ENCODE measurements around the gene RUNX2.

GRCh38 chr6:45305546-45305945 lies 22.6 kb upstream of the RUNX2 start:
- TF ChIP-seq CTCF (conservative IDR thresholded peaks at IDR 0.05; ENCODE audit: low read depth, low read length) (no peak), EZH2 (IDR thresholded peaks at IDR 0.05; ENCODE audit: low read length, unreplicated experiment) (no peak), EZH2phosphoT487 (IDR thresholded peaks at IDR 0.05; ENCODE audit: borderline replicate concordance, low read length) (no peak)

Measured in PC-3 (cell line).